Endodermal cell (in vitro differentiated cells): ENCODE results near the gene POU6F2. TPM values are rescaled to one million over a fixed set of nuclear protein-coding genes. Genes with fewer than 3 reads are reported as not detected.

ENCODE experiments used
- DNase-seq: peaks from one replicate; pipeline ENCODE4 v3.0.0-alpha.2; 2017
- H3K27ac ChIP-seq: 2 replicates; pipeline ENCODE4 v1.5.1; 2013; ENCODE audit warnings: mild to moderate bottlenecking, low read depth, low read length, moderate library complexity
- H3K27me3 ChIP-seq: 2 replicates; pipeline ENCODE4 v1.6.1; 2013; ENCODE audit warnings: mild to moderate bottlenecking, low read length, moderate library complexity; ENCODE audit not compliant: insufficient read depth, control insufficient read depth, poor library complexity, severe bottlenecking
- H3K36me3 ChIP-seq: 2 replicates; pipeline ENCODE4 v1.7.0; 2013; ENCODE audit warnings: mild to moderate bottlenecking, low read length, moderate library complexity; ENCODE audit not compliant: control insufficient read depth, insufficient read depth
- H3K4me1 ChIP-seq: one replicate; pipeline ENCODE4 v1.7.0; 2013; ENCODE audit warnings: low read length; ENCODE audit not compliant: control insufficient read depth, insufficient read depth
- H3K4me3 ChIP-seq: 2 replicates; pipeline ENCODE4 v1.5.1; 2013; ENCODE audit warnings: mild to moderate bottlenecking, low read length, moderate library complexity
- H3K9ac ChIP-seq: 2 replicates; pipeline ENCODE4 v1.6.1; 2013; ENCODE audit warnings: mild to moderate bottlenecking, low read length, moderate library complexity; ENCODE audit not compliant: poor library complexity, severe bottlenecking; ENCODE audit errors: extremely low read depth
- H3K9me3 ChIP-seq: 2 replicates; pipeline ENCODE4 v1.6.1; 2013; ENCODE audit warnings: mild to moderate bottlenecking, low read length, moderate library complexity; ENCODE audit not compliant: control insufficient read depth
- H3K27ac Mint-ChIP-seq: 2 replicates; pipeline ENCODE4 v1.8.0; 2020; ENCODE audit warnings: mixed read lengths
- H3K27me3 Mint-ChIP-seq: 2 replicates; pipeline ENCODE4 v1.8.0; 2021; ENCODE audit warnings: mild to moderate bottlenecking, mixed read lengths; ENCODE audit not compliant: insufficient read depth
- H3K36me3 Mint-ChIP-seq: 2 replicates; pipeline ENCODE4 v1.8.0; 2020; ENCODE audit warnings: low read depth, mixed read lengths
- H3K4me1 Mint-ChIP-seq: 2 replicates; pipeline ENCODE4 v1.8.0; 2020; ENCODE audit warnings: mixed read lengths
- H3K4me3 Mint-ChIP-seq: 2 replicates; pipeline ENCODE4 v1.8.0; 2020; ENCODE audit warnings: mild to moderate bottlenecking, moderate library complexity, mixed read lengths
- H3K9me3 Mint-ChIP-seq: 2 replicates; pipeline ENCODE4 v1.8.0; 2020; ENCODE audit warnings: mild to moderate bottlenecking, mixed read lengths
- WGBS, 2 experiments: methylation state at CpG; one replicate each; pipeline versions ENCODE4 v1.1.5 to v1.1.7; 2013; ENCODE audit warnings: missing lambda C conversion rate in 2 of 2, mixed read lengths in 1 of 2; ENCODE audit not compliant: insufficient coverage in 1 of 2, insufficient read length in 1 of 2; 5-methylcytosine and 5-hydroxymethylcytosine counted together
- total RNA-seq, 2 donors: library from RNA; stranded (reverse); fragmentation: NEBNext Ultra II Directional in 1 of 2; extraction: Animal tissue kit (Norgen Biotek cat#: 25700) in 1 of 2; gene quantifications; 2 replicates in 1 of 2; 3 replicates in 1 of 2; pipeline ENCODE4 v1.2.1, GENCODE V29; 2021
- TF ChIP-seq, protein P1 (sequence below): fragments of 200-600 bp; sonication (generic); conservative IDR thresholded peaks from 2 replicates; pipeline ENCODE4 v1.5.0; 2021; ENCODE audit warnings: antibody characterized with exemption, mild to moderate bottlenecking

POU6F2 gene
- total RNA-seq, 2 donors from 2014 or later, result 6.0 to 10.0 TPM

GRCh38 chr7:39051707-39052106 lies 74.0 kb downstream of the POU6F2 start:
- peaks cover 25% of the 10 kb centered on the region for H3K9me3 Mint-ChIP-seq
- no peak overlapping the region for H3K9ac ChIP-seq
- H3K4me1 Mint-ChIP-seq, result peaks cover 15% of the 10 kb centered on the region
- TF ChIP-seq, protein P1, sequence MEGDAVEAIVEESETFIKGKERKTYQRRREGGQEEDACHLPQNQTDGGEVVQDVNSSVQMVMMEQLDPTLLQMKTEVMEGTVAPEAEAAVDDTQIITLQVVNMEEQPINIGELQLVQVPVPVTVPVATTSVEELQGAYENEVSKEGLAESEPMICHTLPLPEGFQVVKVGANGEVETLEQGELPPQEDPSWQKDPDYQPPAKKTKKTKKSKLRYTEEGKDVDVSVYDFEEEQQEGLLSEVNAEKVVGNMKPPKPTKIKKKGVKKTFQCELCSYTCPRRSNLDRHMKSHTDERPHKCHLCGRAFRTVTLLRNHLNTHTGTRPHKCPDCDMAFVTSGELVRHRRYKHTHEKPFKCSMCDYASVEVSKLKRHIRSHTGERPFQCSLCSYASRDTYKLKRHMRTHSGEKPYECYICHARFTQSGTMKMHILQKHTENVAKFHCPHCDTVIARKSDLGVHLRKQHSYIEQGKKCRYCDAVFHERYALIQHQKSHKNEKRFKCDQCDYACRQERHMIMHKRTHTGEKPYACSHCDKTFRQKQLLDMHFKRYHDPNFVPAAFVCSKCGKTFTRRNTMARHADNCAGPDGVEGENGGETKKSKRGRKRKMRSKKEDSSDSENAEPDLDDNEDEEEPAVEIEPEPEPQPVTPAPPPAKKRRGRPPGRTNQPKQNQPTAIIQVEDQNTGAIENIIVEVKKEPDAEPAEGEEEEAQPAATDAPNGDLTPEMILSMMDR, result no peak
- peaks cover 46% of the 10 kb centered on the region for H3K9me3 ChIP-seq
- WGBS, 2 experiments, result 96 to 98% methylated on average over 4 of the region's 4 CpGs
- no peaks in the 10 kb centered on the region for H3K27me3 ChIP-seq
- no peaks in the 10 kb centered on the region for H3K36me3 ChIP-seq
- H3K4me3 ChIP-seq, result no peak overlapping the region
- H3K4me1 ChIP-seq, result no peaks in the 10 kb centered on the region
- H3K27ac Mint-ChIP-seq, result no peak overlapping the region
- H3K36me3 Mint-ChIP-seq, result peaks cover 10% of the 10 kb centered on the region
- H3K4me3 Mint-ChIP-seq, result no peak overlapping the region
- no peaks in the 10 kb centered on the region for H3K27me3 Mint-ChIP-seq
- H3K27ac ChIP-seq, result no peak overlapping the region
- DNase-seq, result no peak

DNA sequence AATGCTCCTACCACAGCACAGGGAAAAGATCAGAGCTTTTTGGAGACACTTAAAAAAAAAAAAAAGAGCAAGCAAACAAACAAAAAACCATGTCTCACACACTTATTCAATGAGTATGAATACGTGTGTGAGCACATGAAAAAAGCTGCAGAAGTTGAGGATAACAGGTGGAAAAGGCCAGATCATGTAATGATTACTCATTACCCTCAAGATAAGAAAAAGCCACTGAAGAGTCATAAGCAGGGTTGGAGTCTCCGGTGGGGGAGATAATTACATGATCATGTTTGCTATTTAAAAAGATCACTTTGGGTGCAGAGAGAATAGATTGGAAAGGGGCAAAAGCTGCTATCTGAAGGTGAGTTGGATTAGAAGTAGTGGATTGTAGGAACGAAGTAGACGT lies 77.0 kb downstream of the POU6F2 start:
- no peaks in the 10 kb centered on the region for H3K27me3 ChIP-seq
- DNase-seq, result no peak
- Mint-ChIP-seq H3K27me3 (no peaks in the 10 kb centered on the region), H3K9me3 (peaks cover 20% of the 10 kb centered on the region), H3K4me3 (no peak overlapping the region), H3K4me1 (peaks cover 15% of the 10 kb centered on the region), H3K27ac (no peak overlapping the region), H3K36me3 (peaks cover 5% of the 10 kb centered on the region)
- TF ChIP-seq, protein P1, result no peak
- H3K9ac ChIP-seq, result no peak overlapping the region
- H3K36me3 ChIP-seq, result no peaks in the 10 kb centered on the region
- no peaks in the 10 kb centered on the region for H3K4me1 ChIP-seq
- H3K27ac ChIP-seq, result no peak overlapping the region
- peaks cover 45% of the 10 kb centered on the region for H3K9me3 ChIP-seq
- H3K4me3 ChIP-seq, result no peak overlapping the region
- WGBS, 2 experiments, result 67 to 69% methylated on average over 3 to 4 of the region's 4 CpGs

DNA sequence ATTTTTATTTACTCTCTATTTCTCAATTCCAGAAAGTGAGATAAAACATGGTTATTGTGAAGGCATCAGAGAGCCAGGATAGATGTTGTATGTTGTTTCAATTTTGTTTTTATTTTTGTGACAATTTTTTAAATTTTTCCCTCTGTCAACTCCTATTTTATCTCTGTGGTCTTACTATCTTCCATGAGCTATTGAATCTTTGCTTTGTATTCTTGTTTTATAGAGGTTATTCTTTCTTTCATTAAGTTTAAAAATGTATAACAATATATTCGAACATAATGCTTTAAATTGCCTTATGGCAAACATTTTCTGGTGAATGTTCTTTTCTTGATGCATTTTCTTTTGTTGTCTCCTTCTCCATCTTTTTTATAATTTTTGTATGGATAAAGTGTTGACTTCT lies 78.4 kb downstream of the POU6F2 start:
- Histone ChIP-seq H3K36me3 (no peaks in the 10 kb centered on the region), H3K4me1 (no peaks in the 10 kb centered on the region), H3K27me3 (no peaks in the 10 kb centered on the region), H3K27ac (no peak overlapping the region), H3K9ac (no peak overlapping the region), H3K9me3 (peaks cover 41% of the 10 kb centered on the region), H3K4me3 (peak overlapping the region; percentile 43)
- H3K4me1 Mint-ChIP-seq, result peaks cover 15% of the 10 kb centered on the region
- peaks cover 5% of the 10 kb centered on the region for H3K36me3 Mint-ChIP-seq
- TF ChIP-seq, protein P1, result no peak
- no peak for DNase-seq
- H3K27me3 Mint-ChIP-seq, result no peaks in the 10 kb centered on the region
- no peak overlapping the region for H3K27ac Mint-ChIP-seq
- WGBS, 2 experiments, result no CpG with 5 or more reads among the region's 1 CpG
- H3K4me3 Mint-ChIP-seq, result no peak overlapping the region
- peaks cover 20% of the 10 kb centered on the region for H3K9me3 Mint-ChIP-seq
